NCI-H2227 (cell line): ENCODE results near the gene BCL10.

Source experiments
- DNase-seq: peaks from one replicate; lab custom pipeline; 2025; ENCODE audit not compliant: unreplicated experiment; lab: John Stamatoyannopoulos, UW

Gene BCL10

GRCh38 chr1:85224734-85225623 lies 51.5 kb downstream of the BCL10 start:
- peak; percentile 74 for DNase-seq

DNA sequence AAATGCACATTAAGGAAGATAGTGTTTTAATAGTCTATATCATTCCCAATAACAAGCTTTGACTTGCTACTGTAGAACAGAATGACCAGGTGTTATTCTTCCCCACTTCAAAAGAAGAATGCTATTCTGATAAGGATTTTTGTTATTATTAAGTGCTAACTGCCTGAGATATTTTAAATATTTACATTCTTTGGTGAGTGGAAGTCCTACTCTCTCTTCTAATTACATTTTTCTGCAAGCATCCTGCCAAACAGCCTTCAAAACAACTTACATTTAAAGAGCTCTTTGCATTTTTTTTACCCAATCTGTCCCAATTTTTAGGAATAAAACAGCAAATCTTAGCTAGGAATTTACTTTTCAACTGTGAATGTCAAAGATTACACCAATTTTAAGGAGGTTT lies 52.1 kb downstream of the BCL10 start:
- no peak for DNase-seq

DNA sequence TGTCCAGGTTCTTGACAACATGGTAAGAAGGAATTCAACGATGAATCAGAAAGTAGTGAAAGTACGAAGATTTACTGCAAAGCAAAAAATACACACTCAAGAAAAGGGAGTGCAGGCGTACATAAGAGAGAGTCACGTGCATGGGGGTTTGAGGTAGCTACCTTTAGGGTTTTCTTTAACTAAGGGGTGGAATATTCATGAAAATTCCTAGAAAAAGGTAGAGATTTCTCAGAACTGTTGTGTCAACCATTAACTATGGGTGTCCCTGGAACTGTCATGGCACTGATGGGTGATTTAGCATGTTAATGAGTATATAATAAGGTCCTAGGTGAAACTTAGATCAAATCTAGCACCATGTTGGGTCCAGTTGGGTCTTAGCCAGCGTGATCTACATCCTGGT lies 53.1 kb downstream of the BCL10 start:
- DNase-seq, result no peak

DNA sequence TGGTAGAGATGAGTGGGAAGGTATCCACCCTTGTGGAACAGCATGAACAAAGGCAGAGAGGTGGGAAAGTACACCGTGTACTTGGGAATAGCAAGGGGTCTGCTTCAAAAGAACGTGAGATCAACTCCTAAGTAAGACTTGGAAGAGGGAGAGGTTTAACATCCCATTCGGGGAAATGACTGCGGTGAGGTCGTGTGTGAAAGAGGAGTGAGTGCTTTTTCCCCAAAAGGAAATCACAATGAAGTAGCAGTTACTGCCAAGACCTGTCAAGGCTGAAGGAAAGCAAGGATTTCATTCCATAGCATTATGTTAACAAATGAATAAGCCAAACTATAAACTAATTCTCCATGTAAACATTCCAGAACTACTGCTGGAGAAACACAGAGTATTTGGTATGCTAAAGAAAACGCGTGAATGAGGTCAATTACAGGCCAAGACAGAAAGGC lies 55.7 kb downstream of the BCL10 start:
- no peak for DNase-seq

DNA sequence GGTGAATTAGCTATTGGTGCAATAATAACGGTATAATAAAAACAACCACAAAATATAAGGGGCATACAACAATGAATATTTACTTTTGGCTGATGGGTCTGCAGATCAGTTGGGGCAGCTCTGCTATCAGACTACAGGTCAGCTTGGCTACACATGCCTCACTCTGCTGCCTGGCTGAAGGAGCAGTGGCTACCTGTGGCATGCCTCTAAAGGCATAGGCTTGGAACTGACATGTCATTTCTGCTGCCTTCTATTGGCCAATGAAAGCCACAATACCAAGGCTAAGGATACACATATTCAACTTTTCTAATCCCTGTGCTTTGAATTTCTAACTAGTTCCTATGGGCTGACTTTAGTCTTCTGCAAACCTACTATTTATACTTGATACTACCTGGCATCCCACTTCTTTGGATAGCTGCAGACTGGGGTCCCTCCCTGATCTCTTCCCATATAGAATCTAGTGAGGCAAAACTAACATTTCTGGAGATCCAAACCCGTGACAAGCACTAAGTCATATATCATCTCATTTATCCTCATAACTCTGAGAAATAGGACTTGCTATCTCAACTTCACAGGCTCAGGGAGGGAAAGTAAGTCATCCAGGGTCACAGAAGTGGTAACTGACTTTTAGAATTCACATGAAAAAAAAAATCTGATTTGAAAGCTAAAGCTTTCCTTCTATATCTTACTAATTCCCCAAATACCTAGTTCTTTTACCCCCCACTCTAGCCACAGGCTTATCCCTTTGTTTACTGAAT lies 56.4 kb downstream of the BCL10 start:
- no peak for DNase-seq

- DNase-seq, result no peak
These were observed 59.7 kb downstream of the BCL10 start for GRCh38 chr1:85216697-85217096.
